HCT116 (cell line): ENCODE data around the gene WDR74. TPM values are rescaled to one million over a fixed set of nuclear protein-coding genes. Genes with fewer than 3 reads are reported as not detected.

Experiments
- ATAC-seq: fragments of 200-7000 bp; cut with Tn5 transposase; 2 replicates; pipeline ENCODE4 v1.9.1; 2020; ENCODE audit warnings: mild to moderate bottlenecking, moderate library complexity
- BruUV-seq: library from RNA; stranded (reverse); fragments of 400-500 nt; replicated peaks from 2 replicates; lab custom pipeline; 2021; lab: Mats Ljungman, UMichigan
- CTCF ChIA-PET: fragments of 300-600 bp; sonication (Branson Sonifier 250); formaldehyde crosslinking; loops from one replicate; lab custom pipeline; 2021; ENCODE audit warnings: antibody characterized with exemption; lab: Charles Lee
- POLR2A ChIA-PET: fragments of 300-600, 350-600 bp; sonication (Branson Sonifier 250); formaldehyde crosslinking; loops from one replicate; lab custom pipeline; 2021; ENCODE audit warnings: antibody characterized with exemption; lab: Charles Lee
- RAD21 ChIA-PET, 2 experiments: fragments of 300-600 bp; sonication (Branson Sonifier 250); formaldehyde crosslinking; loops; one replicate each; lab custom pipeline; 2023; ENCODE audit warnings: low total read pairs in 2 of 2; ENCODE audit not compliant: uncharacterized antibody in 2 of 2, unreplicated experiment in 2 of 2, low non-redundant PET in 1 of 2; lab: Charles Lee
- DNase-seq: peaks from one replicate; pipeline ENCODE4 v3.0.0-alpha.2; 2010; ENCODE audit warnings: low read depth, low spot score
- H2AFZ ChIP-seq: fragments of 200-600 bp; shearing (Covaris generic), sonication (generic); 2 replicates; pipeline ENCODE4 v1.6.1; 2017; ENCODE audit warnings: low read depth, mixed run types, mixed read lengths, antibody characterized with exemption, low read length; ENCODE audit not compliant: poor library complexity, severe bottlenecking
- H3K27ac ChIP-seq: 2 replicates; pipeline ENCODE4 v1.5.1; 2012; ENCODE audit warnings: low read depth, low read length
- H3K27me3 ChIP-seq: fragments of 200-600 bp; sonication (generic); 2 replicates; pipeline ENCODE4 v1.6.1; 2016; ENCODE audit warnings: mixed run types, low read length, mixed read lengths; ENCODE audit not compliant: insufficient read depth
- H3K36me3 ChIP-seq, 2 experiments: fragments of 200-500 bp in 1 of 2; fragments of 200-600 bp in 1 of 2; sonication (Bioruptor generic) in 1 of 2; sonication (generic) in 1 of 2; 2 replicates each; pipeline versions ENCODE4 v1.5.1 to v1.6.1; 2014 to 2016; ENCODE audit warnings: low read length in 2 of 2, inconsistent platforms in 1 of 2, mixed read lengths in 1 of 2, mixed run types in 1 of 2; ENCODE audit not compliant: insufficient read depth in 2 of 2, control insufficient read depth in 1 of 2
- H3K4me1 ChIP-seq, 2 experiments: fragments of 200-600 bp in 1 of 2; sonication (generic) in 1 of 2; 2 replicates each; pipeline versions ENCODE4 v1.5.1 to v1.6.1; 2012 to 2017; ENCODE audit warnings: low read length in 2 of 2, inconsistent platforms in 1 of 2, mild to moderate bottlenecking in 1 of 2, mixed read lengths in 1 of 2, mixed run types in 1 of 2, moderate library complexity in 1 of 2; ENCODE audit not compliant: insufficient read depth in 2 of 2, control insufficient read depth in 1 of 2
- H3K4me2 ChIP-seq: fragments of 200-600 bp; sonication (generic); 2 replicates; pipeline ENCODE4 v1.6.1; 2017; ENCODE audit warnings: mixed run types, low read length, mixed read lengths
- H3K4me3 ChIP-seq, 2 experiments: fragments of 200-600 bp in 1 of 2; sonication (generic) in 1 of 2; replicated peaks in 1 of 2; 2 replicates each; pipeline ENCODE4 v1.5.1; 2011 to 2016; ENCODE audit warnings: low read length in 2 of 2, control low read depth in 1 of 2, low read depth in 1 of 2, mild to moderate bottlenecking in 1 of 2, mixed read lengths in 1 of 2, mixed run types in 1 of 2
- H3K79me2 ChIP-seq: fragments of 200-600 bp; sonication (generic); 2 replicates; pipeline ENCODE4 v1.6.1; 2017; ENCODE audit warnings: mild to moderate bottlenecking, mixed run types, low read length, moderate library complexity, mixed read lengths; ENCODE audit not compliant: insufficient read depth
- H3K9ac ChIP-seq: fragments of 200-600 bp; sonication (generic); 2 replicates; pipeline ENCODE4 v1.6.1; 2016; ENCODE audit warnings: low read length, mixed read lengths
- H3K9me2 ChIP-seq: fragments of 200-600 bp; sonication (generic), shearing (Covaris generic); 2 replicates; pipeline ENCODE4 v1.6.1; 2017; ENCODE audit warnings: mixed run types, mild to moderate bottlenecking, moderate library complexity; ENCODE audit not compliant: insufficient read depth
- H3K9me3 ChIP-seq, 2 experiments: fragments of 200-500 bp in 1 of 2; fragments of 200-600 bp in 1 of 2; sonication (Bioruptor generic) in 1 of 2; sonication (generic) in 1 of 2; 2 replicates each; pipeline ENCODE4 v1.6.1; 2014 to 2017; ENCODE audit warnings: low read length in 2 of 2, mixed read lengths in 2 of 2, inconsistent platforms in 1 of 2, low read depth in 1 of 2, mild to moderate bottlenecking in 1 of 2, mixed run types in 1 of 2, moderate library complexity in 1 of 2; ENCODE audit not compliant: control insufficient read depth in 1 of 2, insufficient read depth in 1 of 2
- H4K20me1 ChIP-seq: fragments of 200-600 bp; sonication (generic), shearing (Covaris generic); 2 replicates; pipeline ENCODE4 v1.6.1; 2017; ENCODE audit warnings: mixed run types, mild to moderate bottlenecking, moderate library complexity; ENCODE audit not compliant: insufficient read depth
- FOSL1 ChIP-seq: IDR thresholded peaks from 2 replicates; pipeline ENCODE4 v1.6.1; 2012; ENCODE audit warnings: low read depth
- POLR2A ChIP-seq: IDR thresholded peaks from 2 replicates; pipeline ENCODE4 v1.7.0; 2011; ENCODE audit warnings: borderline replicate concordance; ENCODE audit not compliant: insufficient read depth, insufficient read length; ENCODE audit errors: extremely low read depth
- POLR2AphosphoS5 ChIP-seq: IDR thresholded peaks from 2 replicates; pipeline ENCODE4 v1.6.1; 2011; ENCODE audit warnings: mild to moderate bottlenecking, low read depth, low read length, moderate library complexity
- SP1 ChIP-seq: IDR thresholded peaks from 2 replicates; pipeline ENCODE4 v1.6.1; 2012; ENCODE audit warnings: low read depth
- TCF7L2 ChIP-seq: IDR thresholded peaks from 2 replicates; pipeline ENCODE4 v1.7.0; 2011; ENCODE audit warnings: borderline replicate concordance, inconsistent platforms; ENCODE audit not compliant: insufficient read depth, insufficient read length; ENCODE audit errors: extremely low read depth
- YY1 ChIP-seq: IDR thresholded peaks from 2 replicates; pipeline ENCODE4 v1.6.1; 2011; ENCODE audit warnings: low read length, low read depth, moderate library complexity, mild to moderate bottlenecking; ENCODE audit not compliant: insufficient replicate concordance; ENCODE audit errors: extremely low read depth
- ZFX ChIP-seq: fragments of 450-650 bp; IDR thresholded peaks from 2 replicates; pipeline ENCODE4 v1.6.1; 2017
- ZNF274 ChIP-seq: fragments of 200-500 bp; sonication (Bioruptor generic); IDR thresholded peaks from 2 replicates; pipeline ENCODE4 v1.6.1; 2014; ENCODE audit warnings: mild to moderate bottlenecking, low read depth, low read length, inconsistent platforms
- intact Hi-C: fragments of 100-400 bp; cut with micrococcal nuclease; formaldehyde crosslinking; loops from 2 replicates; pipeline ENCODE4 v1.10.0; 2022
- total RNA-seq: library from RNA; stranded (reverse); gene quantifications from one replicate; pipeline ENCODE4 v1.2.1, GENCODE V29; 2021; ENCODE audit not compliant: unreplicated experiment
- TF ChIP-seq, protein P1 (sequence below): IDR thresholded peaks from 2 replicates; pipeline ENCODE4 v1.6.1; 2011; ENCODE audit warnings: mild to moderate bottlenecking, low read length, moderate library complexity; ENCODE audit not compliant: insufficient replicate concordance; ENCODE audit errors: extremely low read depth
- TF ChIP-seq, protein P2 (sequence below), 3 experiments: fragments of 200-600 bp in 1 of 3; sonication (generic) in 1 of 3; IDR thresholded peaks in 2 of 3; conservative IDR thresholded peaks in 1 of 3; 2 replicates each; pipeline ENCODE4 v1.5.1; 2012 to 2017; ENCODE audit warnings: low read depth in 2 of 3, low read length in 2 of 3, antibody characterized with exemption in 1 of 3, borderline replicate concordance in 1 of 3, control low read depth in 1 of 3, mild to moderate bottlenecking in 1 of 3, mixed read lengths in 1 of 3, mixed run types in 1 of 3, moderate library complexity in 1 of 3; ENCODE audit not compliant: insufficient read depth in 1 of 3

The WDR74 gene
- total RNA-seq, 1 experiment from 2014 or later = 111 TPM

DNA sequence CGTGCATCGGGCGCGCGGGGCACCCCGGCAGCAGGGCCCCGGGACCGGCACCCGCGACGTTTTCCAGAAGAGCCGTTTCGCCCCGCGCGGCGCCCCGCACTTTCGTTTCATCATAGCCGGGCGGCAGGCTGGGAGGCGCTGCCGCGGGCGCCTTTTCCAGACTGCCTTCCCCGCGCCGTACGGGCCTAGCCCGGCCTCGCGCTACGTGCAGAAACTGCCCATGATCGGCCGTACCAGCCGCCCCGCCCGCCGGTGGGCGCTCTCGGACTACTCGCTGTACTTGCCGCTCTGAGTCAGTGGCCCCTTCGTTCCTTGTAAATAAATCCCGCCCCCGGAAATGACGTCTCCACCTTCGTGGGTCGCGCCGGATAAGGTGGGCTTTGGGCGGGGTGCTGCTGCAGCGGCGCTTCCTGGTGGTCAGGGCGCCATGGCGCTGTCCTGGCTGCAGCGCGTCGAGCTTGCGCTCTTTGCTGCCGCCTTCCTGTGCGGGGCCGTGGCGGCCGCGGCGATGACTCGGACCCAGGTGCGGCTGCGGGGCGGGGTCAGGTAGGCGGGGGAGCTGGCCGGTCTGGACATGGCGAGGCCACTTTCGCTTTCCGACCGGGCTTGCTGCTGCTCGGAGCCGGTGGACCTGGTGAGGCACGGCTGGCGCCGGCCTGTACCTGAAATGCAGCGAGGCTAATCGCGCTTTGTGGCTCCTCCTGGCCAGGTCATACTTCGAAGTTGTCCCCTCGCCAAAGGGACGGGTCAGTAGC is 52.2 kb downstream of the WDR74 start, which contains the start of gene TMEM179B:
TSS of gene TMEM179B (plus strand) at position 398 of the 755 bp plus-strand sequence. CDS start at position 428, 30 bp downstream.
- no TSS peak for BruUV-seq
- Histone ChIP-seq H3K4me1 (peaks cover 18 to 41% of the 10 kb centered on the region in 2 experiments; a peak in 3 of 4 replicates), H2AFZ (no peak within 1 kb of the TSS), H3K9me3 (no peaks in the 10 kb centered on the region), H3K4me3 (peak within 1 kb of the TSS; percentile 62 to 80), H3K9me2 (no peaks in the 10 kb centered on the region), H3K27me3 (no peaks in the 10 kb centered on the region), H3K27ac (peak within 1 kb of the TSS; percentile 96), H4K20me1 (no peaks in the 10 kb centered on the region), H3K4me2 (peak within 1 kb of the TSS; percentile 91), H3K79me2 (peaks cover 51% of the 10 kb centered on the region), H3K36me3 (peaks cover 0 to 20% of the 10 kb centered on the region in 2 experiments; a peak in 1 of 4 replicates), H3K9ac (peak within 1 kb of the TSS; percentile 86)
- RAD21 ChIA-PET = interaction anchor here in 1 of 2 experiments (0.6 to 1.0 kb wide), 2 partner anchors 33 to 106 kb away, joined by 3 to 4 read pairs; partner anchors contain the start of gene ZBTB3
- TF ChIP-seq, protein P1, sequence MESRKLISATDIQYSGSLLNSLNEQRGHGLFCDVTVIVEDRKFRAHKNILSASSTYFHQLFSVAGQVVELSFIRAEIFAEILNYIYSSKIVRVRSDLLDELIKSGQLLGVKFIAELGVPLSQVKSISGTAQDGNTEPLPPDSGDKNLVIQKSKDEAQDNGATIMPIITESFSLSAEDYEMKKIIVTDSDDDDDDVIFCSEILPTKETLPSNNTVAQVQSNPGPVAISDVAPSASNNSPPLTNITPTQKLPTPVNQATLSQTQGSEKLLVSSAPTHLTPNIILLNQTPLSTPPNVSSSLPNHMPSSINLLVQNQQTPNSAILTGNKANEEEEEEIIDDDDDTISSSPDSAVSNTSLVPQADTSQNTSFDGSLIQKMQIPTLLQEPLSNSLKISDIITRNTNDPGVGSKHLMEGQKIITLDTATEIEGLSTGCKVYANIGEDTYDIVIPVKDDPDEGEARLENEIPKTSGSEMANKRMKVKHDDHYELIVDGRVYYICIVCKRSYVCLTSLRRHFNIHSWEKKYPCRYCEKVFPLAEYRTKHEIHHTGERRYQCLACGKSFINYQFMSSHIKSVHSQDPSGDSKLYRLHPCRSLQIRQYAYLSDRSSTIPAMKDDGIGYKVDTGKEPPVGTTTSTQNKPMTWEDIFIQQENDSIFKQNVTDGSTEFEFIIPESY = peak; percentile 58
- TF ChIP-seq POLR2AphosphoS5 (peak; percentile 98), POLR2A (peak; percentile 90), FOSL1 (no peak), SP1 (no peak), ZFX (peak; percentile 95; the same call in 1 of the 2 replicates), TCF7L2 (peak; percentile 27), ZNF274 (no peak), YY1 (peak; percentile 93)
- TF ChIP-seq, protein P2, sequence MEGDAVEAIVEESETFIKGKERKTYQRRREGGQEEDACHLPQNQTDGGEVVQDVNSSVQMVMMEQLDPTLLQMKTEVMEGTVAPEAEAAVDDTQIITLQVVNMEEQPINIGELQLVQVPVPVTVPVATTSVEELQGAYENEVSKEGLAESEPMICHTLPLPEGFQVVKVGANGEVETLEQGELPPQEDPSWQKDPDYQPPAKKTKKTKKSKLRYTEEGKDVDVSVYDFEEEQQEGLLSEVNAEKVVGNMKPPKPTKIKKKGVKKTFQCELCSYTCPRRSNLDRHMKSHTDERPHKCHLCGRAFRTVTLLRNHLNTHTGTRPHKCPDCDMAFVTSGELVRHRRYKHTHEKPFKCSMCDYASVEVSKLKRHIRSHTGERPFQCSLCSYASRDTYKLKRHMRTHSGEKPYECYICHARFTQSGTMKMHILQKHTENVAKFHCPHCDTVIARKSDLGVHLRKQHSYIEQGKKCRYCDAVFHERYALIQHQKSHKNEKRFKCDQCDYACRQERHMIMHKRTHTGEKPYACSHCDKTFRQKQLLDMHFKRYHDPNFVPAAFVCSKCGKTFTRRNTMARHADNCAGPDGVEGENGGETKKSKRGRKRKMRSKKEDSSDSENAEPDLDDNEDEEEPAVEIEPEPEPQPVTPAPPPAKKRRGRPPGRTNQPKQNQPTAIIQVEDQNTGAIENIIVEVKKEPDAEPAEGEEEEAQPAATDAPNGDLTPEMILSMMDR (IDR thresholded peaks at IDR 0.05 in 2 of 3, conservative IDR thresholded peaks at IDR 0.05 in 1 of 3; ENCODE audit: borderline replicate concordance in 1 of 3, insufficient read depth in 1 of 3, low read depth in 2 of 3, low read length in 2 of 3) = peak in 2 of 3 experiments; percentile 41 to 73; a peak in 4 of 6 replicates
- DNase-seq = peak; percentile 98
- peak; percentile 71 for ATAC-seq
- CTCF ChIA-PET = interaction anchor here (0.8 to 2.5 kb wide), 26 partner anchors 10 to 392 kb away, joined by 3 to 27 read pairs (median 4); partner anchors contain the start of genes C11orf98, CSKMT, HNRNPUL2 and POLR2G
- POLR2A ChIA-PET = interaction anchor here (0.6 to 6.1 kb wide), 9 partner anchors 16 to 69 kb away, joined by 3 to 82 read pairs (median 7); partner anchors contain the start of genes NXF1, TAF6L, WDR74 and ZBTB3
- intact Hi-C loops = loop anchor here (2.0 to 5.0 kb wide), 3 partner anchors 54 to 115 kb away; partner anchors contain the start of genes LBHD1, SLC3A2 and UQCC3
